ENCODE measurements around the gene AKT2.

The AKT2 gene

GRCh38 chr19:40302224-40303011 lies 17.3 kb upstream of the AKT2 start:
- no peak overlapping the region for H3K4me3 ChIP-seq (ENCODE audit: low read depth, low read length)
- no peak for TF ChIP-seq CTCF (IDR thresholded peaks at IDR 0.05; ENCODE audit: borderline replicate concordance, insufficient read depth, low read depth, low read length)

GRCh38 chr19:40300668-40301067 lies 15.5 kb upstream of the AKT2 start:
- no peak overlapping the region for H3K4me3 ChIP-seq (ENCODE audit: low read depth, low read length)
- TF ChIP-seq CTCF (IDR thresholded peaks at IDR 0.05; ENCODE audit: borderline replicate concordance, insufficient read depth, low read depth, low read length): no peak

- TF ChIP-seq CTCF (IDR thresholded peaks at IDR 0.05; ENCODE audit: borderline replicate concordance, insufficient read depth, low read depth, low read length): no peak
- no peak overlapping the region for H3K4me3 ChIP-seq (ENCODE audit: low read depth, low read length)
Observed at GRCh38 chr19:40298026-40298425, 12.9 kb upstream of the AKT2 start.

GRCh38 chr19:40294560-40294959 lies 9.4 kb upstream of the AKT2 start:
- TF ChIP-seq CTCF (IDR thresholded peaks at IDR 0.05; ENCODE audit: borderline replicate concordance, insufficient read depth, low read depth, low read length): no peak
- H3K4me3 ChIP-seq (ENCODE audit: low read depth, low read length): no peak overlapping the region

- no peak for TF ChIP-seq CTCF (IDR thresholded peaks at IDR 0.05; ENCODE audit: borderline replicate concordance, insufficient read depth, low read depth, low read length)
- no peak overlapping the region for H3K4me3 ChIP-seq (ENCODE audit: low read depth, low read length)
Observed at GRCh38 chr19:40286971-40287421, 1.9 kb upstream of the AKT2 start.

- no peak overlapping the region for H3K4me3 ChIP-seq (ENCODE audit: low read depth, low read length)
- no peak for TF ChIP-seq CTCF (IDR thresholded peaks at IDR 0.05; ENCODE audit: borderline replicate concordance, insufficient read depth, low read depth, low read length)
Observed at GRCh38 chr19:40286235-40286970, 1.3 kb upstream of the AKT2 start.
